NCI-H82 treated with DMSO at 0.1 percent for 48 hours (cell line): Measurements from ENCODE around the gene RNF217.
A peak's percentile ranks its signal among the peaks of the same experiment; 100 is the strongest.
"Not testable (repeated sequence)": the region's sequence is repeated elsewhere in the genome, so short reads cannot be mapped to it uniquely, and the experiment has no call there.

Source experiments
- DNase-seq: peaks from one replicate; lab custom pipeline; 2025; ENCODE audit not compliant: unreplicated experiment; lab: John Stamatoyannopoulos, UW

Gene RNF217

GRCh38 chr6:124961777-124962638 lies at the start of gene RNF217:
TSS of gene RNF217 (plus strand) at chr6:124962437. CDS start at chr6:124962545, 108 bp downstream.
- DNase-seq: peak; percentile 54

DNA sequence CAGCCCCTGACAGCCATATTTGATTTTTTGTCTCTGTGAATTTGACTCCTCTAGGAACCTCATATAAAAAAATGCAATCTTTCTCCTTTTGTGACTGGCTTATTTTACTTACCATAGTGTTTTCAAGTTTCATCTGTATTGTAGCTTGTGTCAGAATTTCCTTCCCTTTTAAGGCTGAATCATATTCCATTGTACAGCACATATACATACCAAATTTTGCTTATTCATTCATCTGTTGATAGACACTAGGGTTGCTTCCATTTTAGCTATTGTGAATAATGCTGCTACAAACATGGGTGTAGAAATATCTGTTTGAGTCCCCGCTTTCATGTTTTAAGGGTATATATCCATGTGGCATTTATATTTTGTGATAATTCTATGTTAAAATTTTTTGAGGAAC lies 49.2 kb upstream of the RNF217 start:
- DNase-seq: no peak

- DNase-seq: no peak
Measured at GRCh38 chr6:124917769-124918168, 44.5 kb upstream of the RNF217 start.

GRCh38 chr6:124919703-124920102 lies 42.5 kb upstream of the RNF217 start:
- DNase-seq: not testable (repeated sequence)

DNA sequence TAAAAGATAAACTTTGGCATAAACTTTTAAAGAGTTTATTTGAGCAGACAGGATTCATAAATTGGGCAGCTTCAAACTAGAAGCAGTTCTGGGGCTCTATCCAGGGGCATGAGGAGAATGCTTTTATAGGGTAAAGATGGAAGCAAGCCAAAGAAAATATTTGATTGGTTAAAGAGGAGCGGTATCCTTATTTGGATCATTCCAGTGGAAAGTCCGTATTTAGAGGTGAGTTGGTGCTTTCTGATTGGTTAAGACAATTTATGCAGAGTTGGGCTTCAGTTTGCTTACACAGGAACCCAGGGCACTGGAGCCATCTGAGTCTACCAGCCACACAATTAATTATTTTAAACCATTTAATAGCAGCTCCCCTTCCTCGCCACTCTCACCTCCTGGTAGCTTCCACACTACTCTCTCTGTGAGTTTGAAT lies 37.9 kb upstream of the RNF217 start:
- no peak for DNase-seq

GRCh38 chr6:124926435-124926834 lies 35.8 kb upstream of the RNF217 start:
- no peak for DNase-seq

- DNase-seq: no peak
Measured at GRCh38 chr6:124927806-124928205, 34.4 kb upstream of the RNF217 start.

- peak; percentile 13 for DNase-seq
Measured at GRCh38 chr6:124928851-124929250, 33.4 kb upstream of the RNF217 start.

DNA sequence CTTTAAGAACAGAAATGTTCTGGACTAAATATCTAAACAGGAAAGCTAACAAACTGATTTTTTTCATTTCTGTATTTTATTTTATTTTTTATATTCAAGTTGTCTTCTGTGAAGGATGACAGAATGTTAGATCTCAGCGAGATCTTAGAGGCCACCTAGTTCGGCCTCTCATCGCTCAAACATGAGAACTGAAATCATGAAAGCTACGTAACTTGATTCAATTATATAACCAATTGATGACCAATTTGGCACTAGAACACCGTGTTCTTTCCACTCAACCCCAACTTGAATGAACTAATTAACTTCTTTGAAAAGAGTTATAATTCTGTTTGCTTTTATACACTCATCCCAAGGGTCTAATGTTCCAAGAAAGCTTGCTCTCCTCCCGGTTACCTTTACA lies 24.6 kb upstream of the RNF217 start:
- DNase-seq: no peak

DNA sequence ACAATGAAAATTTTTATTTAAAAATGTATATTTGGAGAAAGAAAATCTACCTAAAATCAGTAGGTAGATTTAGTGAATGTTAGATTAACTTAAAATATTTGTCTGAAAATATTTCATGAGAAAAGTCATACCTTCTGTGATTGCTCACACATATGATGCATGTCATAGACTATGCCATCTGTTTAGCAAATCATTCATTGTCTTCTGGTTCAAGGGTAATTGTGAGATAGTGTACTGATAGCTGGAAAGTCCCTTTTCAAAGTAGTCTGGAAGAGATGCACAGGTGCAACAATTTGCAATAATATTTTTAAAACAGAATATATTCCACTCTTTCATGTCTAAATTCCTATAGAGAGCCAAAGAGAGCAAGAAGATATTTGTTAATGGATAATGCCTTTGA lies 21.0 kb upstream of the RNF217 start:
- DNase-seq: no peak

DNA sequence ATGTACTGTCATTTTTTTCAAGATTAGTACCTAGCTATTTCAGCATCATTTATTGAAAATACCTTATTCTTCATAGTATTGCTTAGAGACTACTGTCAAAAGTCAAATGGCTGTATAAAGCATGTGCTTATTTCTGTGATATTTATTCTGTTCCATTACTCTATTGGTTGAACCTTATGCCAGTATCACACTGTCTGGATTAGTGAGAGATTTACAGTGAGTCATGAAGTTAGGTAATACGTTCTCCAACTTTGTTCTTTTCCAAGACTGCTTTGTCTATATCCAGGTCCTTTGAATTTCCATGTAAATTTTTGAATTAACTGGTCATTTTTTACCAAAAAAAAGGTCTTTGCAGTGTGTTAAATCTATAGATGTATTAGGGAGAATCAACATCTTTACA lies 18.6 kb upstream of the RNF217 start:
- DNase-seq: no peak

DNA sequence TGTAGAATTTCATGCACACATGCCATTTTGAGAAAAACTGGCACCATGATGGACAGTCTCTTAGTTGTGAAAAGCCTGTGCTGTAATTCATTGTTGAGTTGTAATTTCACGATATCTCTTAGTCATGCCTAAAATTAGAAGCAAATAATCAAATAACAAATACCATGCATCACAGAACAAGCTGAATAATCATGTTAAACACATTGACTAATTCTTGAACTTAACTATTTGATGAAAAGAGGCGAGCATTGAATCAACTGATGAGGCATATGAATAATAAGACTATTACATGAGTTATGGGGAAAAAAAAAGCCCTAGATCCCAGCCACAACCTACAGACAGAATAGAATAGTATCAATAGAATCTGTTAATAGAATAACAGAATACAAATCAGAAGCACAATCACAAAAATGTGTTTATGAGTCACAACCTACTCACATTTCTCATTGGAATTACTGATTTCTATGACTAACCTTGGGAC lies 14.2 kb upstream of the RNF217 start:
- DNase-seq: no peak

DNA sequence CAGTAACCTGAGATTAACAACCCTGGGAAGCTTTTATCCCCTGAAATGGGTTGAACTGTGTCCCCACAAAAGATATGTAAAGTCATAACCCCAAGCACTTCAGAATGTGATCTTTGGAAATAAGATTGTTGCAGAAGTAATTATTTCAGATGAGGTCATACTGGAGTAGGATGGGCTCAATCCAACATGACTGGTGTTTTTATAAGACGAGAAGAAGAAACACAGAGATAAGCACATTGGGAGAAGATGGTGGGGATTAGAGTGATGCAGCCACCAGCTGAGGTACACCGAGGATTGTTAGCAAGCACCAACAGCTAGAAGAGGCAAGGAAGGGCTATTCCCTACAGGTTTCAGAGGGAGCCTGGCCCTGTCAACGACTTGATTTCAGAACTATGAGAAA lies 12.5 kb upstream of the RNF217 start:
- no peak for DNase-seq

- no peak for DNase-seq
Measured at GRCh38 chr6:124953808-124954207, 8.4 kb upstream of the RNF217 start.

DNA sequence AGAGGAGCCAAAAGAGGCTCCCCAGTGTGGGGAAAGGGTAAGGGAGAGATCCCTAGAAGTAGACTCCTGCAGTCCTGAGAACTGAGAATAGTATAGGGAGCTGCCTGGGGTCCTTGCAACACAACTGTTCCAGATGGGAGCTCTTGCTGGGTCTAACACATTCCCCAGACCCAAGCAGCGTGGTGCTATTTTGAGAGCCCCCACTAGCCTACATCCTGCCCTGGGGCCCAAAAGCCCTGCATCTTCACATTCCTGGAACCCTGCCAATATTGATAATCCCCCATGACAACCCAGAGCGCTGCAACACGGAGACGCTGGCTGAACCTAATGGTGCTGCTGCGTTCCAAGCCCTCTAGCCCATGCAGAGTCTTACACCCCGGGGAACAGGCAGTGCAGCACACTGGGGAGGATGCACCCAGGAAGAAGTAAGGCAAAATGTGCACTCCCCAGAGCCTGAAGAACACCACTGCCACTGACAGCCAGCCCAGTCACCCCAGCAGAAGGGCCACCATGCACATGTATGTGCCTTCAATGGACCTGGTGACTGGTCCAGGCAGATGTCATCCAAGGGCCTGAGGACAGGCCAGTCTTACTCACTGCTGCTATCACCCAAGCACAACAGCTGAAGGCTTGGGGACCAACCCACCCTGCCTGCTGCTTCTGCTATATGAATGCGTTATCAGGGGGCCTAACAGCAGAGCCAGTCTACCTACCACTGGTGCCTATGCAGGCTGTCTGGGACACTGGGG lies 7.0 kb upstream of the RNF217 start:
- peak; percentile 72 for DNase-seq

DNA sequence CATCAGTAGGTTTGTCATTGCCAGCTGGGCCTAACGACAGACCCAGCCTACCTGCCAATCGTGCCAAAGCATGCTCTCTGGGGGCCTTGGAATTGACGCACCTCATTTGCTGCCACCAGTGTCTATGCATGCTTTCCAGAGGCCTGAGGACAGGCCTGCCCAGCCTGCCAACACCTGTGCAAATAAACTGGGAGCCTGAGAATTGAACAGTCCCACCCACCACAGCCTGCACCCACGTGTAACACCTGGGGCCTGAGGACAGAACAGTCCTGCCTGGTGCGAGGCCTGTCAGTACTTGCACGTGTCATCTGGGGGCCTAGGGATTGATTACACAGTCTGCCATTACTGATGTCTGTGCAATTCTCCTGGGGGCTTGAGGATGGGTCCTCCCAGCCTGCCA lies 6.2 kb upstream of the RNF217 start:
- DNase-seq: no peak

GRCh38 chr6:124958149-124958548 lies 4.1 kb upstream of the RNF217 start:
- no peak for DNase-seq

DNA sequence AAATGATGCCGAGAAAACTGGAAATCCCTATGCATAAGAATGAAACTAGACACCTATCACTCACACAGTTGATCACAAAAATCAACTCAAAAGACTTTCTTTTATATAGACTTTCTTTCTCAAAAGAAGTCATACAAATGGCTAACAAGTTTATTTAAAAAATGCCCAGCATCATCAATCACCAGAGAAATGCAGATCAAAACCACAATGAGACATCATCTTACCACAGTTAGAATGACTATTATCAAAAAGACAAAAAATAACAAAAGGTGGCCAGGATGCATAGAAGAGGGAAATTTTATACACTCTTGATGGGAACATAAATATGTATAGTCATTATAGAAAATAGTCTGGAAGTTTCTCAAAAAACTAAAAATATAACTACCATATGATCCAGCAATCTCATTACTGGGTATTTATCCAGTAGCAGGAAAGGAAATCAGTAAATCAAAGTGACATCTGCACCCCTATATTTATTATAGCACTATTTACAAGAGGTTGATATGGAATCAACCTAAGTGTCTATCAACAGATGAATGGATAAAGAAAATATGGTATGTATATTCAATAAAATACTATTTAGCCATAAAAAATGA lies 3.4 kb upstream of the RNF217 start:
- DNase-seq: no peak

GRCh38 chr6:124960757-124961463 lies 1.3 kb upstream of the RNF217 start:
- no peak for DNase-seq

- DNase-seq: no peak
Measured at GRCh38 chr6:124961464-124961776, 817 bp upstream of the RNF217 start.
